Epithelial cell of proximal tubule (primary cell): ENCODE measurements around the gene ADSS1. TPM values are rescaled to one million over a fixed set of nuclear protein-coding genes. Genes with fewer than 3 reads are reported as not detected.

Experiments
- DNase-seq: peaks from one replicate; pipeline ENCODE4 v3.0.0-alpha.2; 2011; ENCODE audit warnings: low read depth
- H3K4me3 ChIP-seq: 2 replicates; pipeline ENCODE4 v1.5.1; 2011; ENCODE audit warnings: low read depth, mild to moderate bottlenecking, low read length
- total RNA-seq: library from RNA; depleted of rRNA; stranded (reverse); fragments of >200 nt; gene quantifications from 2 replicates; pipeline ENCODE4 v1.2.3, GENCODE V29; 2015
- TF ChIP-seq, protein P1 (sequence below): conservative IDR thresholded peaks from 2 replicates; pipeline ENCODE4 v1.5.1; 2012; ENCODE audit warnings: low read depth, mild to moderate bottlenecking, low read length

ADSS1 gene
- total RNA-seq, 1 donor from 2014 or later, result 2.3 TPM

DNA sequence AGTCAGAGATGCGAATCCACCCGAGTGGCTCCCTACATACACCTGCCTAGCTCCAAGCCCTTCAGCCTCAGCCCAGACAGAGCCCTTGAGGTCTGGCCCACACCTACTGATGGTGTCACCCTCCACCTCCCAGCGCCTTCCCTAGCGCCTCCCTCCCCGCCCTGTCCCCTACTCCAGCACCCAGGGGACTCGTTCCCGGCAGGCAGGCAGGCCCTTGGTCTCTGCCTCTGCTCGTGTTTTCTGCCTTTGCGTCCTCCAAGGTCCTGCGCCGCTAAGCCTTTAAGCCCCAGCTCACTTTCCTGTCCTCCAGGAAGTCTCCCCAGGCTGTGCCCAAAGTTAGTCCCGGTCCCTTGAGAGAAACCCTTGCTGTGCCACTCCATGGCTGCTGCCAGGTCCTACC is 21.9 kb upstream of the ADSS1 start:
- H3K4me3 ChIP-seq, result no peak overlapping the region
- DNase-seq, result no peak
- TF ChIP-seq, protein P1, sequence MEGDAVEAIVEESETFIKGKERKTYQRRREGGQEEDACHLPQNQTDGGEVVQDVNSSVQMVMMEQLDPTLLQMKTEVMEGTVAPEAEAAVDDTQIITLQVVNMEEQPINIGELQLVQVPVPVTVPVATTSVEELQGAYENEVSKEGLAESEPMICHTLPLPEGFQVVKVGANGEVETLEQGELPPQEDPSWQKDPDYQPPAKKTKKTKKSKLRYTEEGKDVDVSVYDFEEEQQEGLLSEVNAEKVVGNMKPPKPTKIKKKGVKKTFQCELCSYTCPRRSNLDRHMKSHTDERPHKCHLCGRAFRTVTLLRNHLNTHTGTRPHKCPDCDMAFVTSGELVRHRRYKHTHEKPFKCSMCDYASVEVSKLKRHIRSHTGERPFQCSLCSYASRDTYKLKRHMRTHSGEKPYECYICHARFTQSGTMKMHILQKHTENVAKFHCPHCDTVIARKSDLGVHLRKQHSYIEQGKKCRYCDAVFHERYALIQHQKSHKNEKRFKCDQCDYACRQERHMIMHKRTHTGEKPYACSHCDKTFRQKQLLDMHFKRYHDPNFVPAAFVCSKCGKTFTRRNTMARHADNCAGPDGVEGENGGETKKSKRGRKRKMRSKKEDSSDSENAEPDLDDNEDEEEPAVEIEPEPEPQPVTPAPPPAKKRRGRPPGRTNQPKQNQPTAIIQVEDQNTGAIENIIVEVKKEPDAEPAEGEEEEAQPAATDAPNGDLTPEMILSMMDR, result no peak

DNA sequence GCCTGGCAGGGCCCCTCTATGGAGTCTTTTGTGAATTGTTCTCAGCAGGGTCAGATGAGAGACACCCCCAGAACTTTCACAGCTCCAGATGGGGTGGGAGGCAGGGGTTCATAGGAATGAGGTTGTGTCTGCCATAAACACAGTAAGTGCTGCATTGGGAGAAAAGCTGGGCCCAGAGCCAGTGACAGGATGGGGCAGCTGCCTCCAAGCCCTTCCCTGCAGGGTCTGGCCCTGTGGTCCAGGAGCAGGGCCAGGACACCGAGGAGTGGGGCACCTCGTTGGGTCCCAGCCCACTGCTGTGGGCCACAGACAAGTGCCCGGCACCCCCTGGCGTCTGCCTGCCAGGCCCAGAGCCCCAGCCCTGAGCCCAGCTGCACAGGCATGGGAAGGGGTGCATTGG is 21.4 kb upstream of the ADSS1 start:
- no peak overlapping the region for H3K4me3 ChIP-seq
- no peak for DNase-seq
- TF ChIP-seq, protein P1, result no peak

DNA sequence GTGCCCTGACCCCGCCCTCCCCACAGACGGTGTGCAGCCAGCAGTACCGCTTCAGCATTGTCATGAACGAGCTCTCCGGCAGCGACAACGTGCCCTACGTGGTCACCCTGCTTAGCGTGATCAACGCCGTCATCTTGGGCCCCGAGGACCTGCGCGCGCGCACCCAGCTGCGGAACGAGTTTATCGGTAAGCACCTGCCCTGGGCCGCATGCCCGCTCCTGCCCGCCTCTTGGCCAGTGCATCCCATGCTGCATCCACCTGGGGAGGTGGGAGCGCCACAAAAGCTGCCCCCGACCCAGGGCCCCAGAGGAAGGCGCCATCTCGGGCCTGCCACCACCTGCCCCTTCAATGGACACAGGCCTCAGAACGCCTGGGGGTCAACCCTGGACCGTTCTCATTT is 20.8 kb upstream of the ADSS1 start:
- no peak for DNase-seq
- no peak overlapping the region for H3K4me3 ChIP-seq
- TF ChIP-seq, protein P1, result no peak

DNA sequence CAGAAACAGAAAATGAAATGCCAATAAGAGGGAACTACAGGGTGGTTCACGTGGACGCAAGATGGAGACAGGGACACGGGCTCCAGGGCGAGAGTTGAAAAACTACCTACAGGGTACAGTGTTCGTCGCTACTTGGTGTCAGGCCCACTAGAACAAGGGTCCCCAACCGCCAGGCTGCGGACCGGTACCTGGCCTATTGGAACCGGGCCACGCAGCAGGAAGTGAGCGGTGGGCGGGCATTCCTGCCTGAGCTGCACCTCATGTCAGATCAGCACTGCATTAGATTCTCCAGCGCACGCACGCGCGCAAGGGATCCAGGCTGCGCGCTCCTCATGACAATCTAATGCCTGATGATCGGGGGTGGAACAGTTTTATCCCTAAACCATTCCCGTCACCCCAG is 19.8 kb upstream of the ADSS1 start:
- TF ChIP-seq, protein P1, result no peak
- DNase-seq, result no peak
- H3K4me3 ChIP-seq, result no peak overlapping the region

DNA sequence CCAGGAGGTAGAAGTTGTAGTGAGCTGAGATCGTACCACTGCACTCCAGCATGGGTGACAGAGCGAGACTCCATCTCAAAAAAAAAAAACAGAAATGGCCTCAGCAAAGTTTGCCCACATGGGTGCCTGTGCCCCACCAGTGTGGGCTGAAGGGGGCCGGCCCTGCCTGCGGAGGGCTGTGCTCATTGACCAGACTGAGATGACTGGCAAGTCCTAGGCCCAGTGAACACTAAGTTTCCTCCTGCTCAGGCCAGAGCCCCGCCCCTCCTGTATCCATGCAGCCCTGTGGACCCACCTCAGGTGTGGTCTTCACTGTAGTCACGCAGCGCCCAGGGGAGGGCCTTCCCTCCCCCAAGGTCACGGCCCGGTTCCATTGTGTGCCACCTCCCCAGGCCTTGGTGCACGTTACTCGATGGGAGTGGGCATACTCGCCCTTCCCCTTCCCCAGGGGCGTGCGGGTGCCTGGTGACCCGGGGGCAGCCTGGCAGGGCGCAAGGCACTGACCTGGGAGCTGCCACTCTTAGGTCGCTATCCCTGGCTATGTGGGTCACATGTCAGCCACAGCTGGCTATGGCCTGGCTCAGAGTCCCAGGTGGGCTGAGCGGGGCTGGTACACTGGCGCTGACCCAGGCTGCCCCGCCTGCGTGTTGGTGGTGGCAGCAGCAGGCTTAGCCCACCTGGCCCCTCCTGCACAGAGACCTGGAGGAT is 18.5 kb upstream of the ADSS1 start:
- TF ChIP-seq, protein P1, result no peak
- no peak for DNase-seq

DNA sequence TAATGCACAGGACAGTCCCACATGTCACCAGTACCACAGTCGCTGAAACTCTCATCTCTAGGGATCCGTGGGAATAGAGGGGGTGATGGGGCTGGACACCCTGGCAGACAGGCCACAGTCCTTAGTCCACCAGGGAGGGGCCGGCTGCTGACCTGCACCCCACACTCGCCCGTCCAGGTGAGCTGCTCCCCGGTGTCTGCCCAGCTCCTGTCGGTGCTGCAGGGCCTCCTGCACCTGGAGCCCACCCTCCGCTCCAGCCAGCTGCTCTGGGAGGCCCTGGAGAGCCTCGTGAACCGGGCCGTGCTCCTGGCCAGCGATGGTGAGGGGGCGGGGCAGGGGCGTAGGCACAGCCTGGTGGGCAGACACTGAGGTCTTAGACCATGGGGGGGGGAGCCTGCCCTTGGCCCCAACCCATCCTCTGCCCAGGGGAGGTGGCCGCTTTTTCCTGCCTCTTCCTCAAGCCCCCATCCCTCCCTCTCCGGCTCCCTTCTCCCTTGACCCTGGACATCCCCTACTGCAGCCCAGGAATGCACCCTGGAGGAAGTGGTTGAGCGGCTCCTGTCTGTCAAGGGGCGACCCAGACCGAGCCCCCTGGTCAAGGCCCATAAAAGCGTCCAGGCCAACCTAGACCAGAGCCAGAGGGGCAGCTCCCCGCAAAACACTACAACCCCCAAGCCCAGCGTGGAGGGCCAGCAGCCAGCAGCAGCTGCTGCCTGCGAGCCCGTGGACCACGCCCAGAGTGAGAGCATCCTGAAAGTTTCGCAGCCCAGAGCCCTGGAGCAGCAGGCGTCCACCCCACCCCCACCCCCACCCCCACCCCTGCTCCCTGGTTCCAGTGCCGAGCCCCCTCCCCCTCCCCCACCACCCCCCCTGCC is 17.1 kb upstream of the ADSS1 start:
- no peak overlapping the region for H3K4me3 ChIP-seq
- TF ChIP-seq, protein P1, result no peak
- no peak for DNase-seq

More for the DNA sequence above, 18.5 kb upstream of the ADSS1 start:
- no peak overlapping the region for H3K4me3 ChIP-seq
